ENCODE data around the gene ITGB2.
"Not testable (repeated sequence)": the region's sequence is repeated elsewhere in the genome, so short reads cannot be mapped to it uniquely, and the experiment has no call there.

Gene ITGB2

DNA sequence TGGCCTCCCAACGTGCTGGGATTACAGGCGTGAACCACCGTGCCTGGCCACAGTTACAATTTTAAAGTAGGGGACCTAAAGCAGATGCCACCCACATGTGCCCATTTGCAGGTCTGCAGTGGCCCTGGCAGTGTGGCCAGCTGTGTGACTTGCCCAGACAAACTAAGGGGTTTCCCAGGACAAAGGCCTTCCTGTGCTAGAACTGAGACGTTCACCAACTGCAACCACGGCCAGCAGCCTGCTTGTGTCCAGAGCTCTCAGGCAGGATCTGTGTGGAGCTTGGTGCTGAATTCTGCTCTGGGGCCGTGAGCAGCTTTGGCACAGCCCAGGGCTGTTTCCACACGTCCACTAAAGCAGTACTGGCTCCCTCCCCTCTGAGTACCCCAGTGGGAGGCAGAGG, 36.6 kb downstream of the ITGB2 start:
- DNase-seq (ENCODE audit: low spot score) = no peak

DNA sequence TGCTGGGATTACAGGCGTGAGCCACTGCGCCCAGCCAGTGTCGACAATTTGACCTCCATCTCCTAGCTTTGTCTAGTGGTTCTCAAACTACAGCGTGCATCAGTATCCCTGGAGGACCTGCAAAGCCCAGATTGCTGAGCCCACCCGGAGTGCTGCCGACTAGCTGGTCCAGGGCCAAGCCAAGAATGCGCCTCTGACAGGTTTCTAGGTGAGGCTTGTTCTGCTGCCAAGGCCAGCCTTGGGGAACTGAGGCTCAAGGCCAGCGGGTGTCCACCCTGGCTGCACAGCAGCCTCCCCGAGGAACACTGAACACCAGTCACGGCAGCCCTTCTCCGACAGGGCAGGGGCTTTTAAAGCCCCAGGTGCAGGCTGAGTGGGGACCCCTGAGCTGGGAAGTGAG, 37.4 kb downstream of the ITGB2 start:
- DNase-seq (ENCODE audit: low spot score) = no peak

DNA sequence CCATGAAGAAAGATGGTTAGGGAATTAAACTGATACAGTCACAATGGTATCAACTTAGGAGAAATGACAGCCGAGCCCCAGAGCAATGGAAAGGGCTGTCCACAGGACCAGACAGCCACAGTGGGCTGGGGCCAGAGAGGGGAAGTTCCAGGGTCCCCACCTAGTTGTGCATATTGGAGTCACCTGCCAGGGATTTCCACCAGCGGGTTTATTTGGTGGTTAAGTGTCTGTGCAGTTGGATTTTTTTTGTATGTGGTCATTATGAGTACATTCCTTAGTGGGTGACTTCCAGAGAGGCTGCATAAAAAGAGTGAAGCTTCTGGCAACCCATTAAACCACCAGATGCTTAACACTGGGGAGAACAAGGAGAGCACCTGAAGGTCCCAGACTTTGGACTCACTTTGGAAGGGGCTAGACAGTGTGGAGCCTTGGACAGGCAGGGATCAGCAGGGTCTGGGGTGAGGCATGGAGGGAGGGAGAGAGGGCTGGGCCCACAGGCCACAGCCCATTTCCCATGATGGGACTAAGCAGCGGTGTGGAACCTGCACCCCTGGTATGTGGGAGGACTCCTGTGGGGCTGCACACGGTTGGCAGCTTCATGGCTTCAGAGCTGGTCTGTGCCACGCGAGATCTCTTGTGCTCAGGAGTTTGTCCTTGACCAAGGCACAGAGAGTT, 39.4 kb downstream of the ITGB2 start:
- DNase-seq (ENCODE audit: low spot score) = peak; percentile 67

DNA sequence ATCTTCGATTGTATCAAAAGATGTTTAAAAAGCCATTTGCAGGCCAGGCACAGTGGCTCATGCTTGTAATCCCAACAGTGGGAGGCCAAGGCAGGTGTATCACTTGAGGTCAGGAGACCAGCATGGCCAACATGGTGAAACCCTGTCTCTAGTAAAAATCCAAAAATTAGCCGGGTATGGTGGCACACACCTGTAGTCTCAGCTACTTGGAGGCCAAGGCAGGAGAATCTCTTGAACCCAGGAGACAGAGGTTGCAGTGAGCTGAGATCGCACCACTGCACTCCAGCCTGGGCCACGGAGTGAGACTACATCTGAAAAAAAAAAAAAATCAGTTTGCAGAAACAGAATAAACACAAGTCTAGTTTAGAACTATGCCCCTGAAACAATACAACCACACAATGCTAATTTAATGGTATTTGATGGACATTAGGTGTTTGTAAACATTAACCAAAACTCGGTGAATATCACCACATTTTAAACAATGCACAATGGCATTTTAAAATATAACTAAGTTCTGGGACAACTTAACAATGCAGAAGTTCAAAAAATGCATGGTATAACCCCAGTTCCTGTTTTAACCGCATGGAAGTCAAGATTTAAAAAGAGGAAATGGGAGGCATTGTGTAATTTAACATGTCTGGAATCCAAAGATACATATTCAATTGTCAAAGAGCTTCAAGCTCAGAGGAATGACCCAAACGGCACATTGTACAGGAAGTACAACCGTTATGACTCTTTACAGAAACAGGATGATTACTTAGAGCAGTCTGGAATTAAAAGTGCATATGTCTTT, 40.1 kb downstream of the ITGB2 start:
- peak; percentile 41 for DNase-seq (ENCODE audit: low spot score)

DNA sequence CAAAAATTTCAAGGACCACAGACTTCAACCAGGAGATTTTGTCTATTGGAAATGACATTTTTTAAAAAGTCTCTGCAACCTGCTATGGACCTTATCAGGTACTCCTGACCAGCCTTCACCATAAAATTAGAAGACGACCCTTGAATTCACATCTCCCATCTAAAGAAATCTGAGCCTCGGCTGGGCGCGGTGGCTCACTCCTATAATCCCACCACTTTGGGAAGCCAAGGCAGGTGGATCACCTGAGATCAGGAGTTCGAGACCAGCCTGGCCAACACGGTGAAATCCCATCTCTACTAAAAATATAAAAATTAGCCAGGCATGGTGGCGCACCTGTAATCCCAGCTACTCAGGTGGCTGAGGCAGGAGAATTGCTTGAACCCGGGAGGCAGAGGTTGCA, 41.5 kb downstream of the ITGB2 start:
- not testable (repeated sequence) for DNase-seq (ENCODE audit: low spot score)

DNA sequence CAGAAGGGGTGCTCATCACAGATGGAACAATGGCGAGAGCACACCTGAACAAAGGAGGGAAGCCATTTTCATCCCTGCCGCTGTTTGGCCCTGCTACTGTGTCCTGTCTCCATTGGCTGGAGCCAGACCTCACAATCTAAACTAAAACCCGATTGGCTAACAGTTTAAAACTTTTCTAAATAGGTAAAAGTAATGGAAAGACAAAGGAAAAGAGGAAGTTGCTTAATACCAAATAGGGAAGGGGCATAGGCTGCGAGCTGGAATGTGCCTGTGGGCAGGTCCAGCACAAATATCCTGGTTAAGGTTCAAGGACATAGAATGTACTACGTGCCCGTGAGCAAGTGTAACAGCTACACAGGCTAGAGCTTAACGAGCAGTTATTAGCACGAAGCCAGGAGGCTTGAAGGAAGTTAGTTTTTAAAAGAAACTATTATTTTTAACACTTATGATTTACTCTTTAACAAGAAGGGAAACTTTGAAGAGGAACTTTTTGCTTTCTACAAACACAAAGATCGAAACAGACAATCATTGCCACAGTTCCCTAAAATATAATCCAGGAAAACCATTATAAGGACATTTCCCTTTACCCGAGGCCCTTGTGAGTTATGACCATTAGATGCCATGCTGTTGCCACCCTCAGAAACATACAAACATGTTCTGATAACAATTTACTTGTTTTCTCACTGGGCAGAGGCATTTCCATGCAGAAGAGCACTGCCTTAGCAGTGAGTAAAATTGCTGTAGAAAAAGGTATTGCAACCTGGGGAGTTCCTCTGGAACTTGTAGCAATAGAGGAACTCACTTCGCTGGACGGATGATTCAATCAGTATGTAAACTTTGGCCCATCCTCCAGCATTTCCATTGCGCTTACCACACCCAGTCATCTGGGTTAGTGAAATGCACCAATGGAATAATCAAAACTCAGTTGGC, 42.4 kb downstream of the ITGB2 start:
- no peak for DNase-seq (ENCODE audit: low spot score)

DNA sequence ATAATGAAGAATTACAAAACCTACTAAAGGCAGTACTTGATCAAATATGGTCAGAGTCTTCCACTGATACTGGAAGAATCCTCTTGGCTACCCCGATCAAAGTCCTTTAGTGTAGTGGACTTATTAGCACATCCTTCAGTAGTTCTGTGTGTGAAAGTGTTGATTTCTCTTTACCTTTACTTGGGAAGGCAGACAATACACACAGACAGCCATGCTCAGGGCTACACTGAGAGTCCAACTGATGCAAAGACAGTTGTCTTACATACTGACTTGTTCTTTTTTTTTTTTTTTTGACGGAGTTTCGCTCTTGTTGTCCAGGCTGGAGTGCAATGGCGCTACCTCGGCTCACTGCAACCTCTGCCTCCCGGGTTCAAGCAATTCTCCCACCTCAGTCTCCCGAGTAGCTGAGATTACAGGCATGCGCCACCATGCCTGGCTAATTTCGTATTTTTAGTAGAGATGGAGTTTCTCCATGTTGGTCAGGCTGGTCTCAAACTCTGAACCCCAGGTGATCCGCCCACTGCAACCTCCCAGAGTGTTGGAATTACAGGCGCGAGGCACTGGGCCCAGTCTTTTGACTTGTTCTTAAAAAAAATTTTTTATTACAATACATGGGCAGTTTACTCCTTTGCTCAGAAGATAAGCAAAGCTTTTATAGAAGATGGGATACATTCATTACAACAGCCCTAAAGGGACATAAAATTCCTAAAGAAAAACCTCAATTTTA, 43.7 kb downstream of the ITGB2 start:
- DNase-seq (ENCODE audit: low spot score) = no peak

DNA sequence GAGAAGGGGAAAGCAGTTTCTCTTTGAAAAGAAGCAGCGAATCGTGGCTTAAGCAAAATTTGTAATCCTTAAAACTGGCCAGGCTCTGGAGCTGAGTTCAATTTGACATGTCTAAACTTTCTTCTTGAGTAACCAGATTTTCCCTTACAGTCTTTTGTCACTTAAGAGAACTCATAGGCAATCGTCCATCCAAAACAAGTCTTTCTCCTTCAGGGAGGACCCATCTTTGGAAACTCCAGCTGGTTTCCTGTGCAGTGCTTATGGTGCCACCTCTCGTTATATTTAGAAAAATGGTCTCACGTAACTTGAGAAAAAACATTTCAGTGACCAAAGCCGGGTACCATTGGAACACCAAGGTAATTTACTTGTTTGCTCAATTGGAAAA, 45.4 kb downstream of the ITGB2 start:
- DNase-seq (ENCODE audit: low spot score) = peak; percentile 29

DNA sequence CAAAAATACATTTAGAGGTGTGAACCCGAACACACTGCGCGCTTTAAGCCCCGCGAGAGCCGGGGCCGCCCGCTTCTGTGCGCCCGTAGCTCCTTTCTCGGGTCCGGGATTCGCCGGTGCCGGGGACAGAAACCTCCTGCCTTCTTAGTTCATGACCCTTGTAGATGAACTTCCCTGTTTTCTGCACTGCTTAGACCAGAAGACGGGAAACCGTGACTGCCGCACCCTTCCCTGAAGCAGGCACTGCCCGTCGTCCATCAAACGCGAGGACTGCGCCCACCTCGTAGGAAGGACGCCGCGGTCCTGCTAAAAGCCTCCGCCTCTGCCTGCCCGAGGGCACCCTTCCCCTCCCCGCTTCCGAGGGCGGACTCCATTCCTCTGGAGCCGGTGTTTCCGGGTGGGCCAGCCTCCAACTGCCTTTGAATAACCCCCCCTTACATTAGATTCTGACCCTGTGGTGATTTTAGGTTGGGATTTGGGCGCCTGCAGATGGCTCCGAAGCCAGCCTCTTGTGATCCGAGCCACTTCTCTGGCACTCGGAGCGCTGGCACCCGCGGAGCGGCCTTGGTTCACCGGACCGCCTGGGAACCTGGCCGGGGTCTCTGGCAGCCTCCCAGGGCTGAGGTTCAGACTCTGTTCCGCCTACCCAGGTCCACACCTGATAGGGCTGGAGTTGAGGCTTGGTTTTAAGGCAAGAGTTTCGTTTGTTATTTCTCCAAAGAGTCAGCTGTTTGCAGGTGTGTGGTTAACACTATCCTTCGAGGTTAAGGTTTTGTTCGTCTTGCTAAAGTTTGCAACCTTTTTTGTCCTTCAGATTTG, 46.0 kb downstream of the ITGB2 start:
- DNase-seq (ENCODE audit: low spot score) = no peak

DNA sequence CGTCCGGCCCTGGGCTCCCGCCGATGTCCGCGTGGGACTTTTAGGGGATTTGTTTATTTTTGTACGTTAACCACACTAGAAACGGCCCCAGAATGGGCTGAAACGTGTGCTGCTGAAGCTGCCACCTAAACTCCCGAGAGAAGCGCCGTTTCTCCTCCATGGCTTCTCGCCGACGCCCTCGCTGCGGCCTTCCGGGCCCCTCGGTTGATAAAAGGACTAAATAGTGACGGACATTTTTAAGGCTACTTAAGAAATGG, 46.5 kb downstream of the ITGB2 start:
- DNase-seq (ENCODE audit: low spot score) = no peak

DNA sequence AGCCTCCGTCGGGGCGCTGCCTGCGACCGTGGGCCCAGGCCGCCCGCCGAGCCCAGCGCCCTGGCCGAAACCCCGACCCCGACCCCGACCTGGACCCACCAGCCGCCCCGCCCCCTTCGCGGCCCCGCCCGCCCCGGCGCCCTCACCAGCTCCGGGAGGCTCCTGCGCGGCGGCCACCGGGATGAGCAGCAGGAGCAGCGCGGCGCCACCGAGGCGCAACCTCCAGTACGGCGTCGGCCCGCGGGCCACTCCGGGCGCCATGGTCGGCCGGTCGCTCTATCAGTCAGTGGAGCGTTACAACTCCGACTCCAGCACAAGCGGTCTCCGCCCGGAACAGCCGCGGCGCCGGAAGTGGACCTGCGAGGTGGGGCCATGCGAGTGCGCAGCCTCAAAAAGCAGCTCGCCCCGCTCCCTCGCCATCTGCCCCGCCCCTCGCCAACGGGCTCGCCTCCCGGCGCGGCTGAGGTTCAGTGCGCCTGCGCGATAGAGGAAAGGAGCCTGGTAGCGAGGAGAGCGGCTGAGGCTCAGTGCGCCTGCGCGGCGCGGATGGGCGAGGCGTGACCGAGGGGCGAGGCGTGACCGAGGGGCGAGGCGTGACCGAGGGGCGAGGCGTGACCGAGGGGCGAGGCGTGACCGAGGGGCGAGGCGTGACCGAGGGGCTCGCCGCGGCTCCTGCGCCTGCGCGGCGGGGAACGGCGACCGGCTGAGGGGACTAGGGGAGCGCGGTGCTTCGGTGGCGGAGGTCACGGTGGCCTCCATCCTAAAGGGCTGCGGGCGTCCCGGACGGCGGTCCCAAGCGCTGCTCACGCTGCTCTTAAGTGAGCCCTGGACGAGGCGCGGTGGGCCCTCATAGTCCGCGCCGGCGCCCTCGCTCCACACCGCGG, 47.1 kb downstream of the ITGB2 start, which contains the start of gene PTTG1IP:
Gene PTTG1IP, minus strand, starts transcription at position 335 of the 884 bp plus-strand sequence. Its CDS starts 74 bp downstream, at position 261.
- DNase-seq (ENCODE audit: low spot score) = peak; percentile 100

DNA sequence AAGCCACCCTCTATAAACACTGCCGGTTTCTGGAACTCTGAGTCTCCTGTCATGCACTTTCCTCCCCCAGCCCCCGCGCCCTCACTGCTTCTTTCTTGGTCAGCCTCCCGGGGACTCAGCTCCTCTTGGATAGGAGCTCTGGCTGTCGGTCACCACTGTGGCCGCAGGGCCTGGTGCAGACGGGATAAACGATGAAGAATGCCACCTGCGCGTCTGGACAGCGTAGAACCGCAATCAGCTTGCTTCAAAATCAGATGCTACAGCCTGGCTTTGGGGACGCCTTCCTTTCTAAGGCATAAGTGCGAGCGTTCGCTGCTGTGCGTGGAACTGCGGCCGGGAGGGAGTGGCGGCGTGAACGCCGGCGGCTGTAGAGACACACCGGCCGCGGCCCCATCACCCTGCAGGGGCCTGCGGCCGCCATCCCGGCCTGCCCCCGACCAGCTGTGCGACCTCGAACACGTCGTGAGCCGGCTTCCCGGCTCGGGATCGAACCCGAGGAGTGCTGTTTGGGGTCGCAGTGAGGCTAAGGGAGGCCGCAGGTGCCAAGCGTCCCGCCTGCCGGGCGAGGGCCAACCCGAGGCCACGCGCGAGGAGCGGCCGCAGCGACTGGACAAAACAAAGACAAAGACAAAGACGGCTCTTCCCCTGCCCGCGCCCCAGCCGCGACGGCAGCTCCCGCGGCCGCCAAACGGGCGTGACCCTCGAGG, 47.9 kb downstream of the ITGB2 start:
- DNase-seq (ENCODE audit: low spot score) = no peak

DNA sequence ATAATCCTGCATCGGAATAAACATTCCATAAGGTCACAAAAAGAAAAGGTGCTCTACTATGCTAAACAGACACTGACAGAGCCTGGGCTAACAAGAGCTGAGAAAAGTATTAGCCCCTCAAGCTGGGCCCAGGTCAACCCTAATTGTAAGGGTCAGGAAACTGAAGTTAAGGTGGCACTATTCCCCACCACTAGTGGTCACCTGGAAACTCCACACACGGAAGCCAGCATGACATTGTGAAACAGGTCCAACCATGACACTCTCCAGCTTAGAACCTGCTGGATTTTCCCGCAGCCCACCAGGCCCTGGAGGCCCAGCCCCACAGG, 48.4 kb downstream of the ITGB2 start:
- DNase-seq (ENCODE audit: low spot score) = no peak

DNA sequence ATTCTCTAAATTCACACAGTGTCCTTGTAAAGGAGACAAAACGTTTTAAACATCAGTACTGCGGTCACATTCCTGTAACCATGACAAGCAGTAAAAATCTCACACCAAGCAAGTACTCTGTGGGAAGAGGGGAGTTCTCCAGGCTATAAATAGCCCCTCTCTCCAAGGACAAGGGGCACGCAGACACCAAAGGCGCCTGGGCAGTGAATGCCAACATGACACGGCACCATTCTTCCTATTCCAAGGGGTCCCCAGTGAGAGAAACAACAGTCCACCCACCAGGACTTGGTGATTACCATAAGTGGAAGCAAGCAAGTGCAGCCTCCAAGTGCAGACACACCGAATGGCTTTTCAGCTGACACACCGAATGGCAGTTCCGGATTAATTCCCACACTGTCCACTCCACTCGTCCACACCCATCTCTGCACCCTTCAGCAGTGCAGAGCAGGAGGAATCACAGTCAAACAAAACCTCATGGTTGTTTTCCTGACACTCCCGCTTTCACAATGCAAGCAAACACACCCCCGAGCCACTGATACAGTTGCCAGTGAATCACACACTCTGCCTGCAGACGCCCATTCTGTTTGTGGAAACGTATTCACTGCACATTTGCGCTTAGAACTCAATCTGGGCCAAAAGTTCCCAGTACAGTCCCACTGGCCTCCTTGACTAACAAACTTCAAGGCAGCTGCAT, 49.0 kb downstream of the ITGB2 start:
- DNase-seq (ENCODE audit: low spot score) = peak; percentile 79

DNA sequence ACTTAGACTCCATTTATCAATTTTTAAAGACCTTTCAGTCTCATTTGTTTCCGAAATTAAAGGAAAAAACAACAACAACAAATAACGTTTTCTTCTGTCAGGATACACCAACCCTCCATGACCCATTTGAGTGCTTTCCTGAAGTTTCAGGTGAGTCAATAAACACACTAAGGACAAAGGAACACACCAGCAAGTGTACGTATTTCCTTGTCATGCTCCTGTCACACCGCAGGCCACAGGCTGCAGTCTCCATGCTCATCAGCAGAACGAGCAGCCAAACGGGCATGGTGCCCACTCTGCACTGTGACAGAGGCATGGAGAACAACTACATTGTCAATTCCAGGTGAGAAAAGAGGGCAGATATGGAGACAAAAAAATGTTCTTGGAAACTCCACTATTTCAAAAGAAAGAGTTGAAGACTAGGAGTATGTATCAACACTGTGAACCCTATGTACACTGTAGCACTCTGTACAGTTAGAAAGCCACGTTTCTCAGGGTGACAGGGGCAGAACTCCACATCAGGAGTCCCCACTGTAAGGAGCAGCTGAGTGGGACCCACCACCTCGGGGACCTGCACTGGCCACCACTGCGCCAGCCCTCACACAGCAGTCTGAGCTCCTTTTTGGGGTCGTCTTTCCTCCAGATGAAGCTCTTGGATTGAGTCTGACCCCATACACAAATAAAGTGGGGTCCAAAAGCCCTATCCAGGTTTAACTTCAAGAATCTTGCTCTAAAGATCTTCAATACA, 49.8 kb downstream of the ITGB2 start:
- DNase-seq (ENCODE audit: low spot score) = no peak

DNA sequence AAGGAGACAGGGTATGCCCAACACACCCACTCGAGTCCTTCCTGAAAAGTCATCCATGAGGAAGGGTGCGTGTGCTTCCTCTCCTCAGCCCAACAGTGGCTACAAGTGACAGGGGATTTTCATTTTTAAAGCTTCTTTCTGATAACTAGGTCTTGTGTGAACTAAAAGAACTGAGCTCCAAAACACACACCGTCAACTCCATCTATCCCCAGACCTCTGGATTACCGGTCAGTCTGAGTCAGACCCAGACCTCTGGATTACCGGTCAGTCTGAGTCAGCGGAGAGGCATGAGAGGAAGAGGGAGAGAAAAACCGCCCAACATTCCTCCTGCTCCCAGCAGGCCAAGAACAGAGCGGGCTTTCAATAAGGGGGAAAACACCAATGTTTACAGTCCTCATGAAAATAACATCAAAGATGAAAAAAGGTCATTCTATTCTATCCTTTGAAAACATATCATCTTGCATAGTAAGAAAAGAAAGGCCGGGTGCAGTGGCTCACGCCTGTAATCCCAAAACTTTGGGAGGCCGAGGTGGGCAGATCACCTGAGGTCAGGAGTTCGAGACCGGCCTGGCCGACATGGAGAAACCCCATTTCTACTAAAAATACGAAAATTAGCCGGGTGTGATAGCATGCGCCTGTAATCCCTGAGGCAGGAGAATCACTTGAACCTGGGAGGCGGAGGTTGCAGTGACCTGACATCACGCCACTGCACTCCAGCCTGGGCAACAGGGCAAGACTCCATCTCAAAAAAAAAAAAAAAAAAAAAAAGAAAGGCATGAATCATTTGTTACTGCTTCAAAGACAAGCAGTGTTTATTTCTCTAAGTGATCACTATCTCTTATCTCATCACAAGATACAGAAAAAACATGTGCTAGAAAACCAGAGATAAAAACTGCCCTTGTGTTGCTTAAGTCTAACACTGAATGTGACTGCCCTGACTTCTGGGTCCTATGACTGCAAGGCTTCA, 50.6 kb downstream of the ITGB2 start:
- peak; percentile 85 for DNase-seq (ENCODE audit: low spot score)

DNA sequence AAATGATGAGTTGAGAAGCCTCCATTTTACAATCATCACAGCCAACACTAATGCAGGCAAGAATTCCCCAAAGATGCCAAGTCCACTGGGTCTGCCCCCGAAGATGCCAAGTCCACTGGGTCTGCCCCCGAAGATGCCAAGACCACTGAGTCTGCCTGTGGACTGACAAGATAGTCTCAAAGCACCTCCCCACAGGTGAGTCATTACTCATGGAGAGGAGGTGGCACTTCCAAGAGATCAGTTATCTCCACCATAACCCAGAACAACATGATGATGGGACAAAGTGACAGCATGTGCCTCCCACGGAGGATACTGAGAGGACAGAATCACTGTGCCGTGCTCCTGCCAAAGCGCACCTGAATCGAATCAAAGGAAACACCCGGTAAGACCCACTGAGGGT, 52.0 kb downstream of the ITGB2 start:
- DNase-seq (ENCODE audit: low spot score) = no peak

Data from AG08395 (cell line).